ENCODE measurements around the gene BCAS3. TPM values are rescaled to one million over a fixed set of nuclear protein-coding genes. Genes with fewer than 3 reads are reported as not detected.

Gene BCAS3
- total RNA-seq, 1 experiment from 2014 or later: 14.4 TPM

GRCh38 chr17:61323909-61324868, 646.5 kb downstream of the BCAS3 start:
- H3K27me3 ChIP-seq (replicated peaks; ENCODE audit: insufficient read depth, low read depth, low read length, poor library complexity): no peaks in the 10 kb centered on the region
- H3K9me3 ChIP-seq (ENCODE audit: low read depth, low read length, poor library complexity, severe bottlenecking): no peaks in the 10 kb centered on the region
- no peaks in the 10 kb centered on the region for H3K36me3 ChIP-seq (ENCODE audit: insufficient read depth, low read length, poor library complexity, severe bottlenecking)
- no peak for DNase-seq (ENCODE audit: low spot score)
- no peak for TF ChIP-seq EZH2 (IDR thresholded peaks at IDR 0.05; ENCODE audit: borderline replicate concordance, low read depth, low read length, poor library complexity, severe bottlenecking)
- no peak for TF ChIP-seq CTCF (conservative IDR thresholded peaks at IDR 0.05; ENCODE audit: low read depth, low read length)
- H3K4me3 ChIP-seq (ENCODE audit: low read depth, low read length, poor library complexity, severe bottlenecking): no peak overlapping the region
- CTCF ChIA-PET: no interaction called here
- H3K4me1 ChIP-seq (ENCODE audit: insufficient read depth, low read length, poor library complexity, severe bottlenecking): peaks cover 17% of the 10 kb centered on the region
- no peak overlapping the region for H3K27ac ChIP-seq (ENCODE audit: low read depth, low read length, poor library complexity, severe bottlenecking)
- intact Hi-C loops (cut with micrococcal nuclease; ENCODE audit: unreplicated experiment): no loop called here
- BruUV-seq (replicated peaks): no TSS peak
- POLR2A ChIA-PET (ENCODE audit: low non-redundant PET): no interaction called here

GRCh38 chr17:61324950-61325349, 647.3 kb downstream of the BCAS3 start:
- H3K27me3 ChIP-seq (replicated peaks; ENCODE audit: insufficient read depth, low read depth, low read length, poor library complexity): no peaks in the 10 kb centered on the region
- BruUV-seq (replicated peaks): no TSS peak
- TF ChIP-seq EZH2 (IDR thresholded peaks at IDR 0.05; ENCODE audit: borderline replicate concordance, low read depth, low read length, poor library complexity, severe bottlenecking) (no peak), CTCF (conservative IDR thresholded peaks at IDR 0.05; ENCODE audit: low read depth, low read length) (no peak)
- no peak overlapping the region for H3K27ac ChIP-seq (ENCODE audit: low read depth, low read length, poor library complexity, severe bottlenecking)
- ChIA-PET CTCF (no interaction called here), POLR2A (ENCODE audit: low non-redundant PET) (no interaction called here)
- H3K4me3 ChIP-seq (ENCODE audit: low read depth, low read length, poor library complexity, severe bottlenecking): no peak overlapping the region
- no peaks in the 10 kb centered on the region for H3K9me3 ChIP-seq (ENCODE audit: low read depth, low read length, poor library complexity, severe bottlenecking)
- H3K4me1 ChIP-seq (ENCODE audit: insufficient read depth, low read length, poor library complexity, severe bottlenecking): peaks cover 17% of the 10 kb centered on the region
- no peaks in the 10 kb centered on the region for H3K36me3 ChIP-seq (ENCODE audit: insufficient read depth, low read length, poor library complexity, severe bottlenecking)
- DNase-seq (ENCODE audit: low spot score): no peak
- intact Hi-C loops (cut with micrococcal nuclease; ENCODE audit: unreplicated experiment): no loop called here

GRCh38 chr17:61325382-61326073, 647.9 kb downstream of the BCAS3 start:
- POLR2A ChIA-PET (ENCODE audit: low non-redundant PET): no interaction called here
- TF ChIP-seq EZH2 (IDR thresholded peaks at IDR 0.05; ENCODE audit: borderline replicate concordance, low read depth, low read length, poor library complexity, severe bottlenecking) (no peak), CTCF (conservative IDR thresholded peaks at IDR 0.05; ENCODE audit: low read depth, low read length) (no peak)
- Histone ChIP-seq H3K27ac (ENCODE audit: low read depth, low read length, poor library complexity, severe bottlenecking) (no peak overlapping the region), H3K4me3 (ENCODE audit: low read depth, low read length, poor library complexity, severe bottlenecking) (no peak overlapping the region), H3K9me3 (ENCODE audit: low read depth, low read length, poor library complexity, severe bottlenecking) (no peaks in the 10 kb centered on the region), H3K27me3 (replicated peaks; ENCODE audit: insufficient read depth, low read depth, low read length, poor library complexity) (no peaks in the 10 kb centered on the region), H3K4me1 (ENCODE audit: insufficient read depth, low read length, poor library complexity, severe bottlenecking) (peaks cover 17% of the 10 kb centered on the region), H3K36me3 (ENCODE audit: insufficient read depth, low read length, poor library complexity, severe bottlenecking) (no peaks in the 10 kb centered on the region)
- intact Hi-C loops (cut with micrococcal nuclease; ENCODE audit: unreplicated experiment): no loop called here
- BruUV-seq (replicated peaks): no TSS peak
- CTCF ChIA-PET: no interaction called here
- peak; percentile 67 for DNase-seq (ENCODE audit: low spot score)

Data from A673 (cell line).